GM19395 (cell line): ENCODE measurements around the gene GRIK5.

Source experiments
- ATAC-seq: cut with Tn5 transposase; IDR thresholded peaks from one replicate; pipeline ENCODE4 v1.9.1; 2021; ENCODE audit warnings: mild to moderate bottlenecking, moderate library complexity; ENCODE audit not compliant: unreplicated experiment

Gene GRIK5

DNA sequence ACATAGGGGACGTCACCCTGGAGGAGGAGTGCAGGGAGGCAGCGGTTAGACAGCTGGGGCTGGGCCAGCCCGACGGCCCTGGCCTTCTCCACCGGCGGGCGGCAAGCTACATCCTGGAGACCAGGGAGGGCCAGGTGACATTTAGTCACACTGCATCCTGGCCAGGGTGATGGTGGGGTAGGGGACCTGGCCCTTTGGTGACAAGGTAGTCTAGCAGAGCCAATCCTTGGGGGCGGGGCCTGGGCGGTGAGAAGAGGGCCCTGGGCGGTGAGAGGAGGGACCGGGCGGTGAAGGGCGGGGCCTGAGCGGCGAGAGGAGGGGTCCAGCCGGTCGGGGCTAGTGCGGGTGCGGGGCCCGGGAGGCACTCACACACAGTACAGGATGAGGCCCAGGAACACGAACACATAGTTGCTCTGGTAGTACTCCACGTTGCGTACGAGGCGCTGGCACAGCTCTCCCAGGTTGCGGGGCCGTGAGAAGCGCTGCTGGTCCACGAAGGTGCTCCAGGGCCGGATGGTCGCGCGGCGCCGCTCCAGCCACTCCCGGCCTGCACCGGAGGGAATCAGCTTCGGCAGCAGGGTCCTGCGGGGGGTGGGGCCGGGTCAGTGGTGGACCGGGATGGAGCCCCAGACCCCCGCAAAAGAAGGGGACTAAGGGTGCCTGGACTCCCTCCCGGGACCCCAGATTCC, 111.5 kb downstream of the GRIK5 start:
- peak; percentile 63 for ATAC-seq

DNA sequence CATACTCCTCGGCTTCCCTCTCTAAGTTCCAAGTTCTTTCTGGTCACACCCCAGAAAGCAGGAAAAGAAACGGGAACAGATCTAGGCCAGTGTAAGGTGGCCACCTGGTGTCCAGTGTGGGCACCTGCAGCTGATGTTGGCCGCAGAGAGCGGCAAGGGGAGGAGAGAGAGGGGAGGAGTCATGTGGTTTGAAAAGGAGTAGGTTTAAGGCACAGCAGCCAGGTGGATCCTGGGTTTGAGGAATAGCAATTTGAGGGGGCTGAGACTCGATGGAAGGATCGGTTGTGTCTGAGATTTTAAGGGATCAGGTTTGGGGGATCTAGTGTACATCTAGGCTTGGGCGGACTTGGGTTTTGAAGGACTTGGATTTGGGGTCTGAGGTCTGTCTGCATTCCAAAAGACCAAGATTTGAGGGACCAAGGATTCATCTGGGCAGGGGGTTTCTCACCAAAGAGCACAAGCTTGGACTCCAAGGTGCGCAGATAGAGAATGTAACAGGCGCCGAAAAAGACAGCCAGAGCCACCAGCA, 112.1 kb downstream of the GRIK5 start:
- ATAC-seq = no peak

DNA sequence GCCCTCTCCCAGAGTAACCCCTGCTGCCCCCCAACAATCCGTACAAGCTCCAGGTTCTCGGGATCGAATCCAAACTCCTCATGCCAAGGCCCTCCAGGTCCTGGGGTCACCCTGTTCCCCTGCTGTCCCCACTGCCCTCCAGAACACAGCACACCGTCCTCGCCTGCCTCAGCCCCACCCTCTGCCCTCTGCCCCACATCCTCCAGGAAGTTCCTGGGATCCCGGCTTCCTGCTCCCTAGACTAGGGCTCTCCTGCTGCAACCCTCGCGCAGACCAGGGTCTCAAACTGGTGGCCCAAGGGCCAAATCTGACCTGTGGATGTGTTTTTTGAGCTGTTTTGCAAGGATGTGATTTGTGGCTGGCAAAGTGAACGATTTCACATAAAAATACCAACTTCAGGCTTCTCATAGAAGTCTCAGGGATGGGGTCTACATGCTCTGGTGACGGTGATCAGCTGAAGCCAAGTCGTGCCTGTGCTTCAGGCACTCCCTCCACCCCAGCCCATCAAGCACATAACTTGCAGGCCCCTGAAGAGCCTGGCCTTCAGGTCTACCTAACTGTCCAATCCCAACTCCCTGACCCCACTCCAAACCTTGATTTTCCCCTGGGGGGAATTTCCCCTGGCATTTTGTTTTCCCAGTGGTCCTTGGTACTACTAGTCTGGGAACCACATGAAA, 112.7 kb downstream of the GRIK5 start:
- no peak for ATAC-seq

DNA sequence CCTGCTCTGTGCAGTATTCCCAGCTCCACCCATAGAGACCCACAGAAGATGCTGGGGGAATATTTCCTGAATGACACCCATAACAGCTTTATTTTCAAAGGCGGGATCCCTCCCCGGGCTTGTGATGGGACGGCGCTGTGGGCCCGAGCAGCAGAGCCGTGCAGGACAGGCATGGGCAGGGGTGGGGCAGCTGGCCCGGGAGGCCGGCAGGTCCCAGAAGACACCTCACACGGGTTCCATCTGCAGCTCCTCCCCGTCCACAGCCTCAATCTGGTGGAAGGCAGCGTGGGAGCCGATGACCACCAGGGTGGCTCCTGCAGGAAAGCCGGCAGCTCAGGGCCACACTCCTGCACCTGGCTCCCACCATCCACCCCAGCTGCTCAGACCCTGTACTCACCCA, 113.4 kb downstream of the GRIK5 start:
- ATAC-seq = no peak

DNA sequence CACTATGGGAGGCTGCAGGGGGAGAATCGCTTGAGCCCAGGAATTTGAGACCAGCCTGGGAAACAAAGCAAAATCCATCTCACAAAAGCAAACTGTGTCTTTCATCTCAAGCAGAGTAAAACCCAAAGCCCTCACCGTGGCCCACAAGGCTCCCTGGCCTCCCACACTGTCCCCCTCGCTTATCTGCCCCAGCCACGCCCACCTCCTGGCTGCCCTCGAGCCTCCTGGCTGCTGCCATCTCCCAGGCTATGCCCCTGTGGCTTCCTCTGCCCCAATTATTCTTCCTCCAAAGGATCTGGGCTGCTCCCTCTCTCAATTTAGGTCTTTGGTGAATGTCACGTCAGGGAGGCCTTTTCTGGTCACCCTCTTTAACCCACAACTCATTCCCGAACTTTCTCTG, 114.5 kb downstream of the GRIK5 start:
- no peak for ATAC-seq

DNA sequence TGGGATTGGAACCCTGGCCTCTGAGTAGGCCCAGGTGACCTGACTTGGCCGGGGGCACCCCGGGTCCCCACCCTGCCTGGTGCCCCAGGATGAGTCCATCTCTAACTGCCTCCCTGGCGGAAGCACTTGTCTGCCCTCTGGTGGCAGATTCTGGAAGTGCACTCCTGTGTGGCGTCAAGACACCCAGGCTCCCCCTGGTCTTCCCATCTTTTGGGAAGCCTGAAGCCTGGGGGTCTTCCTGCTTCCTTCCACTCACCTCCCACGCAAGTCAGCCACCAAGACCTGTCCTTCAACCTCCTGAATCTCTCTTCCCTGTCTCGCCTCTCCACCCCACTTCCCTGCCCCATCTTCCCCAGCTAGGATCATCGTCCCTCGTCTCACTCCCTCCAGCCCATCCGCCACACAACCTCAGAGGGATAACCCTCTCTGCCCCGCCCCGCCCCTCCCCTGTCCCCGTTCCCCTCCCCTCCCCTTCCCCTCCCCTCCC, 118.3 kb downstream of the GRIK5 start:
- ATAC-seq = no peak
